Measurements from ENCODE around the gene KCNK18.

- TF ChIP-seq POLR2A (IDR thresholded peaks at IDR 0.05; ENCODE audit: low read depth, low read length) (no peak), TAF1 (IDR thresholded peaks at IDR 0.05; ENCODE audit: low read depth, low read length) (no peak), POLR2AphosphoS5 (IDR thresholded peaks at IDR 0.05; ENCODE audit: low read depth, low read length) (no peak), POU2F2 (IDR thresholded peaks at IDR 0.05; ENCODE audit: low read depth, low read length) (no peak)
These were observed 44.5 kb downstream of the KCNK18 start for GRCh38 chr10:117241541-117242462.
